GM18858 (cell line): Measurements from ENCODE around the gene HEG1.

Experiments
- ATAC-seq: cut with Tn5 transposase; IDR thresholded peaks from one replicate; pipeline ENCODE4 v1.9.1; 2021; ENCODE audit not compliant: unreplicated experiment

The HEG1 gene

DNA sequence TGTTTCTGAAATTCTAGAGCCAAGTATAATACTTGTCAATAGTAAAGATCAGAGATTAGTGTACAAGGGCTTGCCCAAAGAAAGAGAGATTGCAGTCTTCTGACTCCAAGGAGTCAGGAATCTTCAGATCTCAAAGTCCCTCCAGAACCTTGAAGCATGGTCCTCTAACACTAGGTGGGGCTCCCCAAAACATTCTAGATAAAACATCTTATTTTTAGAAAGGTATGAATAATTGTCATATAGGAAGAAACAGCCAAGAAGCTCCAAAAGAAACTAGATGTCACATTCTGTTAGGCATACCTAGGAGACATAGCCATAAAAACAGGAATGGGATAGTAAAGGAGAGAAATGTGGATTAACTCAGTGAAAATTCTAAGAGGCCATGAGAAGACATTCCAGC lies 132.0 kb downstream of the HEG1 start:
- no peak for ATAC-seq

DNA sequence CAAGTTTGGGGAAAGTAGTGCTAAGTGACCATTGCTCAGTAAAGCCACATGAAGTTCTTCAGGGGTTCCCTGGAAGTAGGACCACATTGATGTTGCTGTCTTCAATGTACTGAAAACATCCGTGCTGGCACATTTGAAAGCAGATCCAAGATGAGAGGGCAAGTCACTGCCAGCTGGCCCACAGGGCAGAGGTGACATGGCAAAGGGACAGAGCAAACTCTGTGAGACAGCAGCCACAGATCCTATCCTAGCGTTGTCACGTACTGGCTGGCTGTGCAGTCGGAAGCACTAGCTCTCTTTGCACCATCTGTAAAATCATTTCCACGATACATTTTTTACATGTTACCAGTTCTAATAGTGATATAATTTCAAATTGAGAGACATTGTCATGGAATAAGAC lies 135.1 kb downstream of the HEG1 start:
- ATAC-seq: no peak

DNA sequence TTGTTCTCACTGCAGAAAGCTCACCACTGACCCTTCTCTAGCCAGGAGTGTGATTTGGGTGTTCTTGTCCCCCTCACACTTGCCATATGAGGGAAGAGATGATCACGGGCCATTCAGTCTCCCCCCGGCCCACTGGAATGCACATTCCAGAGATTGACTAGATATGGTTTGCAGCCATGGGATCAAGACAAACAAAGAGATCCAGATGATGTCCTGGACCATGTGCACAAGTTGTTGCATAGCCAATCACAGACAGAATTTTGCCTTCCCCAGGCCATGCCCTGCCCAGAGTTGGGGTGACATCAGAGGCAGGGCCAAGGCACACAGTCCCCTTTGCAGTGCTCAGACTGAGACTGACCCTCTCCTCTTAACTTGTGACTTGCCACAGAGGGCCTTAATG lies 136.0 kb downstream of the HEG1 start:
- no peak for ATAC-seq

DNA sequence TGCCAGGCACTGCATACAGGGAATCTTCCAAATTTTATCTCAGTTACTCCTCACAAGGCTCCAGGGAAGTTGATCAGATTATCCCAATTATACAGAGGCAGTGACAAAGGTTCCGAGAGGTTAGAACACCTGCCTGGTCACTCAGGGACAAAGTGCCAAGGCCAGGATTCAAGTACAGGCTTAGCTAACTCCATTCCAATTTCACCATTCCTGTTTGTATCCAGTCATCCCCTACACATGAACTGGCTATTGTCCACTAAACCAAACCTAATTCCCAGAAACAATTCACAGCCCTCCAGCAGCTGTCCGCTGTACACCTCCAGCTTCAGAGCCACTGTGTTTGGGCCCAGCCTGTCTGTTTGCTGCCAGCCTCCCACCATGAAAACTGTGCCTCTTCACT lies 137.3 kb downstream of the HEG1 start:
- no peak for ATAC-seq

DNA sequence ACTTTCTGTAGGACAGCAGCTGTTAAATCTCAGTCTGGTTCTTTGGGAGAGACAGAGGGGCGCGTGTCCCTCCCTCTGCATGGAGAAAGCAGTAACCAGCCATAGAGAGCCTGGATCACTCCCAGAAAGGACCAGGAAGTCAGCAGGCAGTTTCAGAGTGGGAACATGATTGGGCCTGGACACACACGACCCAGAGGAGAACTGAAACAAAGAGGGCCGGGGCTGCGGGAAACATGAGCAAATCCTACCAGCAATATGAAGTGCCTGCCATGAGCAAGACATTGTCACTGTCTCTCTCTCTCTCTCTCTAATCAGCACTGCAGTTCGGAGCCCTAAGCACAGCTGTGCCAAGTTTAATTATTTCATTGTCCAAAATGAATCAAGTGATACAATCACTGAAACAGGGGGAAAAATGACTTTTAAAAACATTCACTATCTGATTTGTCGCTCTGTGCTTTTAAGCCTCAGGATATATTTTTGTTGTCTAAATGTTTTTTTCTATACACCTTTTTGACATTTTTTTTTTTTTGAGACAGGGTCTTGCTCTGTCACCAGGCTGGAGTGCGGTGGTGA lies 138.9 kb downstream of the HEG1 start:
- no peak for ATAC-seq
